NCI-H2171 treated with DMSO at 0.1 percent for 48 hours (cell line): ENCODE measurements around the gene OR6B3.
"Not testable (repeated sequence)": the region's sequence is repeated elsewhere in the genome, so short reads cannot be mapped to it uniquely, and the experiment has no call there.

Source experiments
- DNase-seq: peaks from one replicate; lab custom pipeline; 2025; lab: John Stamatoyannopoulos, UW

The OR6B3 gene

GRCh38 chr2:240053173-240054155, at the start of gene OR6B3:
Gene OR6B3 (minus strand): TSS chr2:240053521.
- DNase-seq: no peak

- no peak for DNase-seq
These were observed 45.0 kb upstream of the OR6B3 start for GRCh38 chr2:240098349-240098748.

DNA sequence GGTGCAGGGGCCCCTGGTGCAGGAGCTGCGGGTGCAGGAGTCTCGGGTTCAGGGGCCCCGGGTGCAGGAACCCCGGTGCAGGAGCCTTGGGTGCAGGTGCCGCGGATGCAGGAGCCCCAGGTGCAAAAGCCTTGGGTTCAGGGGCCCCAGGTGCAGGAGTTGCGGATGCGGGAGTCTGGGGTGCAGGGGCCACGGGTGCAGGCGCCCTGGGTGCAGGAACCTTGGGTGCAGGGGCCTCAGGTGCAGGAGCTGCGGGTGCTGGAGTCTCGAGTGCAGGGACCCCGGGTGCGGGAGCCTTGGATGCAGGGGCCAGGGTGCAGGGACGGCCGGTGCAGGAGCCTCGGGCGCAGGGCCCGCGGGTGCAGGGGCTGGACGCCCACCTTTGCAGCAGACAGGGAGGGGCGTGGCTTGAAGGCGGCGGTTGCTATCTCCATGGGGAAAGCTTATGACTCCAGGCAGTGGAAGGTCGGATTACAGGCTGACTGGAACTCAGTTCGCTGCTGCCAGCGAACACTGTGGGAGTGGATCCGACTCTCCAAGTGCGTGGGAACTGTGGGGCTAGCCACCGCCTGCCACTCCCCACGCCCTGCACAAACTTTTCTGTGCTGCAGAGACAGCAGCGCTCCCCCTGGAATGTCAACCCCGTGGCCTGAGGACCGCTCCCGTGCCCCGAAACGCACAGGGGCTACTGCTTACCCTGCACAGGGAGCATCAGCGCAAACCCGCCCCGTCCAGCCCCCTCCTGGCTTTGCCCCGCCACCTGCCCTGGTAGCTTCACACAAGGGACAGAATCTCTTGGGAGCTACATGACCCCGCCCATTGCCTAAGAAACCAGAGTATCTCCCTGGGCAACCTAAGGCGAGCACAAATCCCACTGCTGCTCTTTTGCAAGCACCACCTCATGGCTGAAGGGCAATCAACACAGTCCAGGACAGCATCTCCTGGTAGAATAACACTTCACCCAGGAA, 42.5 kb upstream of the OR6B3 start:
- DNase-seq: peak; percentile 32

DNA sequence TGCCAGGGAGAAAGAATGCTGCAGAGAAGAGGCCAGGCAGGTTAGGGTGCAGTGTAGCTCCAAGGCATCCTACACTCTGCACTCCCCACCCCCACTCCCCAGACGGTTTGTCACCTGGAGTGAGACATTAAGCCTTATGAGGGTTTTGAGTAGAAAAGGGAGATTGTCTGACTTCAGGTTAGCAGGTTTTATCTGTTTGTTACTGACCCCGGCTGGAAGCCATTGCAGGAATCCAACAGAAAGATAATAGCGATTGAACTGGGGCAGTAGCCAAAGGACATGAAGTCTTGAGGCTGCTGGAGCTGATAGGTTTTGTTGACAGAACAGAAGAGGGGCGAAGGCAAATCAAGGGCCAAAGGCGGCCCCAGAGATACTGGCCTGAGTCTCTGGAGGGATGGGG, 36.0 kb upstream of the OR6B3 start:
- no peak for DNase-seq

- no peak for DNase-seq
These were observed 33.2 kb upstream of the OR6B3 start for GRCh38 chr2:240086563-240086962.

- no peak for DNase-seq
These were observed 25.3 kb upstream of the OR6B3 start for GRCh38 chr2:240078631-240079030.

DNA sequence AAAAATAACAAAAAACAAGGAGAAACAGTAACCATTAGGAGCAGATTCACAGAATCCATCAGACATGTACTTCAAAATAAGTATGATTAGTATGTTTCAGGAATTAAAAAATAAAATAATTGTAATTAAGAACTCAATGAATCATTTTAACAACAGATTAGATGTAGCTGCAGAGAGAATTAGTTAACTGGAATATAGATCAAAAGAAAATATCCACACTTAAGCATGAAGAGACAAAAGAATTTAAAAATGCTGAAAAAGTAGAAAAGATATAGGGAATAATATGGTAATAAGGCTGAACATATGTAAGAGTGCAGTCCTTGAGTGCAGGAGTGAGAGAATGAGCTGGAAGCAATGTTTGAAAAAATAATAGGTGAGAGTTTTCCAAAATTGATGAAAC, 24.1 kb upstream of the OR6B3 start:
- DNase-seq: no peak

- no peak for DNase-seq
These were observed 21.2 kb upstream of the OR6B3 start for GRCh38 chr2:240074545-240074944.

DNA sequence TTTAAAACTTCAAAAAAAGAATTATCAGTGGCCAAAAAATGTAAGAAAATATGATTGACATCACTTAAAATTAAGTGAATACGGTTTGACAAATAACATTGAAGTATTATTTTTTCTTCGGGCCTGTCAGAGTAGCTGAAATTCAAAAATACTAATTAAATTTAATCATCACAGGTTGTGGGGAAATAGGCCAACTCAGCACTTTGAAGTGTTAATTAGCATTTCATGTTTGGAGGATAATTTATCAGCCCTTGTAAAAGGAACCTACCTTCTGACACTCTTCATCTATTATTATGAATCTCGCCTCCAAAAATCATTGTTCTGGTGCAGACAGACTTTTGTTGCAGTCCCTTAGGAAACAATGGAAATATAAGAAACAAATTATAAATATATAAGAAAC, 17.6 kb upstream of the OR6B3 start:
- no peak for DNase-seq

GRCh38 chr2:240069829-240070228, 16.5 kb upstream of the OR6B3 start:
- DNase-seq: no peak

- no peak for DNase-seq
These were observed 14.9 kb upstream of the OR6B3 start for GRCh38 chr2:240068193-240068592.

- no peak for DNase-seq
These were observed 13.2 kb upstream of the OR6B3 start for GRCh38 chr2:240066489-240066888.

GRCh38 chr2:240064898-240065297, 11.6 kb upstream of the OR6B3 start:
- no peak for DNase-seq

DNA sequence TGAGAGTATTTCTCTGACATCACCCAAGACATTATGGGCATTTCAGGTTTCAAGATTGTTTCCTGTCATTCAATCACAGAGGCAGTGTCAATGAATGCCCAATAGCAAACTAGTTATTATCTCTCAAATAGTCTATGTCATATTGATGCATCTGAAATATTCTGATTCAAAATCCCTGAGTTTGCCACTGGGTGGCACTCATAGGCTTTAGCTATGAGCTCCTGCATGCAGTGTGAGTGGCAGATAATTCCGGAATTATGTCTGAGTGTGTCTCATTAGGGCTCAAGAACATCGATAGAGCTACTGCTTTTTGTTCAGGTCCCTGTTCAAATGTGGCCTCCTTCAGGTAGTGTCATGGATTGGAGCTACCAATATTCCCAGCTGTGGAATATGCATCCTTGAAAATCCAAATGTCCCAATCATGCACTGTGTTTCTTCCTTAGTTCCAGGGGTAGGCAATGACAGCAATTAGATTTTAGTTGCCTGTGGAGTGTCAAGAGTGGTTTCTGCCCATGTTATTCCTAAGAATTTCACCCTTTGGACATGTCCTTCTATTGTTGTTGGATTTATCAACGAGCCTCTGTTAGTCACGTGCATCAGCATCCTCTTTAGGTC, 7.8 kb upstream of the OR6B3 start:
- peak; percentile 41 for DNase-seq

DNA sequence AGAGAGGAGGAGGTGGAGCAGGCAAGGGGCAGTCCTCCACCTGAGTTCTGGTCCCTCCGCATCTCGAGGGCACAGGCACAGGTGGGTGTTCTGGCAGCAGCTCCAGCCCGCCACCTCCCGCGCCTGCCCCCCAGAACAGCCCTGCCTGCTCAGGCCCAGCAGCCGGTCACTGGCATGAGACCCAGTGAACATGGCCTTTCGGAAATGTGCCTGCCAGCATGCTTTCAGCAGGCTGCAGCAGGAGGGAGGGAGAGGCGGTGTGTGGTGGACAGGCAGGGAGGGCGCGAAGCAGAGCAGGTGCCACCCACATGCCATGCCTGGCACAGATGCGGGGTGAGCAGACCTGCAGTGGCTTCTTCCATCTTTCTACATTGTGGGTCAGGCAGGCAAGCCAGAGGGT, 3.4 kb upstream of the OR6B3 start:
- DNase-seq: no peak

DNA sequence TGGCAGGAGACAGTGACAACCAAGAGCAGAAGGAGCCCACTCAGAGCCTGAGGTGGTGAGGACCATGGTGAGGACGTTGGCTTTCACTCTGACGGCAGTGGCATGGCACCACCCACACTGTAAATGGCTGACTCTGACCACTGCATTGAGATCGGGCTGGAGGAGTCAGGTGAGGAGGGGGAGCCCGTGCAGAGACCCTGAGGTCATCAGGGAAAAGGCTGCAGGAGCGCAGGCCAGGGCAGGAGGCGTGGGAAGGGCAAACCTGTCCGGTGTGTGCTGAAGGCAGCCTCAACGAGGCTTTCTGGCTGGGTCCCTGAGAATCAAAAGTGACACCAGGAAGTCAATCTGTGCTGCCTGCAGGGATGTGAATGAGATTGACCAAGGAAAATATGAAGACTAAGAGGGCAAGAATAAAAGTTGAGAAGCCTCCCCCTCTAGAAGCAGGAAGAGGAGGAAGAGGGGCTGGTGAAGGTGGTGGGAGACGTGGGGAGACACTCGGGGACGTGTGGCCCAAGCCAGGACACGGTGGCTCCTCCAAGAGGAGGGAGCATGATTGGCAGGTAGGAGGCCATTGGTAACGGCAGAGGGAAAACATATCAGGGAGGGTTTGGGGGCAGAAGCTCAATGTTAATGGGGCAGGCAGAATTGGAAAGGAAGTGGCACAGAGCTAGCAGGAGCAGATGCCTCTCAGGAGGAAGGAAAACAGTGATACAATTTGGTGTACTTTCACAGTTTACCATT, 2.0 kb upstream of the OR6B3 start:
- DNase-seq: no peak

DNA sequence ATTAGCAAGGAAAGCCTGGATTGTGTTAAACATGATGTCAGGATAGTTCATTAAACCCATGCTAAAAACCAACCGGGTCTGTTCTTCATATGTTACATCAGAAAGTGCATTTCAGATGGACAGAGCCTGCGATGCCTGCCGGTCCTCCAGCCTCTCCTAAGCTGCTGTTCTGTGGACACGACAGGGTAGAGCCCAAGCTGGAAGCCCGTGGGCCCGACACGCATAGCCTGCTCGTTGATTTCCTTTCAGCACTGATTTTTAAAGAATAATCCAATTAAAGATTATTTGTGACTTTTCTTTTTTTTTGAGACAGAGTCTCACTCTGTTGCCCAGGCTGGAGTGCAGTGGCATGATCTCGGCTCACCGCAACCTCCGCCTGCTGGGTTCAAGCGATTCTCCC, 797 bp downstream of the OR6B3 start:
- DNase-seq: no peak

DNA sequence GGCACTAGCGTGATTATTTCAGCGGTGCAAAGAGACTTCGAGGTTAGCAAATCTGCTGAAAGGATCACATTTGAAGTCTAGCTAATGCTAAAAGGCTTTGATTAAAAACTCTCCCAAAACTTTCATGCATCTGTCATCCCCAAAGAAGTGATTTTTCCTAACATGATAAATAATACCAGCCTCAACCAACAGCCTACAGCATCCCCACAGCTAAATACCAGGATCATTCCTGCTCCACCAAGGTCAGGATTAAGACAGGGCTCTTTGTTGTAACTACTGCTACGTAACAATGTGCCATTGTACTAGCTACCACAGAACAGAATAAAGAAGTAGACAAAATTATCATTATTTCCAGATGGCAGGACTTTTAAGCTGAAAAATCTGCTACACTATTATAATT, 1.6 kb downstream of the OR6B3 start:
- no peak for DNase-seq

GRCh38 chr2:240050278-240050677, 3.0 kb downstream of the OR6B3 start:
- DNase-seq: no peak

DNA sequence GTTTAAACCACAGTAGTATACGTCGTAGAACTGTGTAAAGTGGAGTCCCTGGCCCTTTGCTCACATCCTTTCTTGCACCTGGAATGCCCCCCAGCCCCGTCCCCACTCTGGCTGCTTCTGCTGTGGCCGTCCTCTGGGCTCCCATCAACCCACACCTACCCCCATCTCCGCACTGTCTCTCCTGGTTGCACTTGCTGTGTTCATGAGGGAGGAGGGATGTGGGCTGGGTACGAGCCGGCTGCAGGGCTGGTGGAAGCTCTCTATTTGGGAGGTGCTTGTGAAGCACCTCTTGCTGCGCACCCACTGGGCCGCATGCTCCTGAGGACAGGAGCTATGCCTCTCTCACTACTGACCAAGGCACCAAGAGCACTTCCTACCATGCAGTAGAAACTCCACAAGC, 5.1 kb downstream of the OR6B3 start:
- no peak for DNase-seq

- no peak for DNase-seq
These were observed 8.2 kb downstream of the OR6B3 start for GRCh38 chr2:240045098-240045497.

- DNase-seq: not testable (repeated sequence)
These were observed 9.2 kb downstream of the OR6B3 start for GRCh38 chr2:240044096-240044495.
